GM18868 (cell line): ENCODE results near the gene ZRANB3.
"Not testable (repeated sequence)": the region's sequence is repeated elsewhere in the genome, so short reads cannot be mapped to it uniquely, and the experiment has no call there.

Experiments used
- ATAC-seq: cut with Tn5 transposase; IDR thresholded peaks from one replicate; pipeline ENCODE4 v1.9.1; 2021; ENCODE audit warnings: mild to moderate bottlenecking, moderate library complexity; ENCODE audit not compliant: unreplicated experiment

Gene ZRANB3

DNA sequence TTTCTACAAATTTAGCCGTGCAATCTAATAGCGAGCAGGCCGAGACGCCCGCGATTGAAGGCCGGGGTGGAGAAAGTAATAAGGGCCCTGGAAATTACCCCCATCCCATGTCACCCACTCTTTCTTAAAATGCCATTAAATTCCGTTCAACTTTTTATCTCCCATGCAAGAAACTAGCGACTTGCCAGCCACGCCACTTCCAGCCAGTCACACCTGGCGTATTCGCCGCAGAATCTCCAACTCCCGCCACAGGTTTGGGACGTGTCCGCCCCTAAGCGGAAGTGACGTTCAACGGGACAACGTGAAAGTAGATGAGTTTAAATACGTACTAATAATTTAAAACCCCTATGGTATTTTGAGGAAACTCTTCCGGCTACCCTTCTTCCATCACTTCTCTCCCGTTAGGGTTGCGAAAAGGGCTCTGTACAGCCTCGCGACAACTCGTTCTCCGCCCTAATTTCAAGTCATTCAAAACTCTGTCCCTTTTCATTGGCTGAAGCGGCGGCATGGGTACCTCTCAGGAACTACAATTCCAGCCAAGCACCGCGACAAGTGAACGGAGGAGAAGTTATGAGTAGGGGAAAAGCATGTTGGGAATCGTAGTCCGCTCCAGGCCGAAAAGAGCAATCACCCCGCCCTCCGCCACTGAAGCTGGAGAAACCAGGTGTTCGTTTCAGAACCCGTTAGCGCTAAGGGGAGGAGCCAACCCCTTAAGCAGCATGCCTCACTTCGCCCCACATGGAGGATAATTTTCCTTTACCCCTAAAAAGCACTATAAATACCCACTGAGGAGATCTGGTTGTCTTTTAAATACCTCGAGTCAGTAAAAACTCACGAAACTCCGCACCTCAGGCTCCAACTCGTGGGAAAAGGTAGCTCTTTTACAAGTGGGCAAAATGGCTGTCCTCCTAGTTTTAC is at the start of gene ZRANB3:
Gene ZRANB3 (minus strand): TSS at position 906 of the 918 bp plus-strand sequence.
- ATAC-seq = peak; percentile 68

DNA sequence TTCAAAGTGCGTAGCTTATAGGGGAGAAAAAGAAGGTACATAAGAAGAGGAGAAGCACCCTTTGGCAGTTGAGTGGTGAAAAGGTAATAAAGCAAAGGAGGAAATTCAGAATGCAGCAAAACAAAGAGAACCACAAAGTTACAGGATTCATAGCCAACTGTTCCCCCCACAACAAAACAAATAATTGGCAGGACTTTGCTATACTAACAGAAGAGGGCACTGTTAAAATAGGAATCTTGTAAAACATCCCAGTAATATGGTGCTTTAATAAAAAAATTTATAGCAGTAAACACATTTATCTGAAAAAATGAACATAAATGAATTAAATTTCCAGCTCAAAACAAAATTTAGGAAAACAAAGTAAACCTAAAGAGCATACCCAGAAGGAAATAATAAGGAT is 42.6 kb upstream of the ZRANB3 start:
- no peak for ATAC-seq

DNA sequence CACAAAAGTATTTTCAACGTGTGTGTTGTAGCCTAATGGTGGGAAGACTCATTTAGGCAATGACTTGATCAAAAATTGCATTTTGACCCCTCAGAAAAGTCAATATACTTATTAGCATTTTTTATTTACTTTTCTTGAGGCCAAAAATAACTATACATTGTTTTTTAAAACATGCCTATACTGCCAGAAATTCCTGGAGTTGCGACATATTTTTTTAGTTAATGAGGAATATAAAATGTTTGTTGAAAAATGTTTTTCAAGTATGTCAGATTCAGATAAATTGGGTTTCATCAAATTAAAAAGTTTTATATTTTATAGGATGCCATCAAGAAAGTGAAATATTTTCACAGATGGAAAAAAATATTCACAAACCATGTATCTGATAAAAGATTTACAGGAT is 39.9 kb upstream of the ZRANB3 start:
- ATAC-seq = no peak

DNA sequence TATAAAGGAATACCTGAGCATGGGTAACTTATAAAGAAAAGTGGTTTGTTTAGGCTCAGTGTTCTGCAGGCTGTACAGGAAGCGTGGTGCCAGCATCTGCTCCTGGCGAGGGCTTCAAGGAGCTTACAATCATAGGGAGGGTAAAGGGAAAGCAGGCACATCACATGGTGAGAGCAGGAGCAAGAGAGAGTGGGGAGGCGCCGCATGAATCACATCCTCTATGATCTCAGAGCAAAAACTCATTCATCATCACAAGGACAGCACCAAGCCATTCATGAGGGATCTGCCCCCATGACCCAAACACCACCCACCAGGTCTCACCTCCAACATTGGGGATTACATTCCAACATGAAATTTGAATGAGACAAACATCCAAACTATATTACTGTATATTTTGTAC is 32.8 kb upstream of the ZRANB3 start:
- ATAC-seq = no peak

DNA sequence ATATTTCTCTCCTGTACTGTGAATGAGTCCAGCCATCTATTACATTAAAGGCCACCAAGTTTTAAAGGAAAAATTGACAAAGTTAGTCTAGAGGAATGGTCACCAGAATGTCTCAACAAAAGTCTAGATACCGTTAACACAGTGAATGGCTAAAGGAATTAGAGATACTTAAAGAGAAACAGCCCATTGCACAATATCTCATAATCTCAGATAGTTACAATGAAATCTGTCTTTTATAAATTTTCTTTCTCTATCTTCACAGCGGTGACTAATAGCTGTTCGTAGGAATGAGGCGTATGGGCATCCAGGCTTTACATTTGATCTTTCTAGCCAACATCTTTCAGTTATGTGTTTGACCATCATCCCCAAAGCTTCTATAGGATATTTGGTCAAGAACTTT is 30.9 kb upstream of the ZRANB3 start:
- no peak for ATAC-seq

DNA sequence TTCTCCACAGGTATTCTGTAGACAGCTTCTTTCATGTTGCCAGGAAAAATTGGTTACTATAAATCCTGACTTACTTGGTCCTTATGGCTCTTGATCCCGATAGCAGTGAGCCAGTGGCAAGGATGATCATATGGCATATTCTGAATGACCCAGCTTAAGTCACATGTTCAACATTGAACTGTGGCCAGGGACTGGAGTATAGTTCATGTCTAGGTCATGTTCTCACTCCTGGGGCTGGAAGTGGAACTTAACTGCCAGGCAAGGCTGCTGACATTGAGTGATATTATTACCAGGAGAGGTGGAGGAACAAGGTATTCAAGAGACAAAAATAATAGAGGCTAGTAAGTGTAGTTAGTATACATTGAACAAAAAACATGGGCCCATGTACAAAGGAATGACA is 26.5 kb upstream of the ZRANB3 start:
- no peak for ATAC-seq

DNA sequence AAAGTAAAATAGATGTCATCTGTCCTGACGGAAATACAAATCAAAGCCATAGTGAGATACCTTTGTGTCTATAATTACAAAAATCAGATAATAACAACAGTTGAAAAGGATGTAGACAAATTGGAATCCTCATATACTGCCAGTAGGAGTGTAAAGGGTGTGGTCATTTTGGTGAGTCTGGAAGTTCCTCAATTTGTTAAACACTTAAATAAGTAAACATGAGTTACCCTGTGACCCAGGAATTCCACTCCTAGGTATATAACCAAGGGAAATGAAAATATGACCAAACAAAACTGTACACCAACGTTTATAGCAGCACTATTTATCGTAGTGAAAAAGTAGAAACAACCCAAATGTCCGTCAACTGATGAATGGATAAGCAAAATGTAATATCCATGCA is 24.3 kb upstream of the ZRANB3 start:
- no peak for ATAC-seq

DNA sequence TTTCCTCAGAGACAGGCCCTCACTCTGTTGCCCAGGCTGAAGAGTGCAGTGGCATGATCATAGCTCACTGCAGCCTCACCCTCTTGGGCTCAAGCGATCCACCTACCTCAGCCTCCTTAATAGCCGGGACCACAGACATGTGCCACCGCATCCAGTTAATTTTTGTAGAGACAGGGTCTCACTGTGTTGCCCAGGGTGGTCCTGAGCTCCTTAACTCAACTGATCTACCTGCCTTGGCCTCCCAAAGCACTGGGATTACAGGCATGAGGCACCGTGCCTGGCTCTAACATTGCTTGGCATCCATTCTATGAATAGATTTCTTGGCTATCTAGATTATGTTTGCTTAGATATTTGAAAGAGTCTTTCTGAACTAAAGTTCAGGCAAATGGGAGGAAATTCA is 21.9 kb upstream of the ZRANB3 start:
- no peak for ATAC-seq

DNA sequence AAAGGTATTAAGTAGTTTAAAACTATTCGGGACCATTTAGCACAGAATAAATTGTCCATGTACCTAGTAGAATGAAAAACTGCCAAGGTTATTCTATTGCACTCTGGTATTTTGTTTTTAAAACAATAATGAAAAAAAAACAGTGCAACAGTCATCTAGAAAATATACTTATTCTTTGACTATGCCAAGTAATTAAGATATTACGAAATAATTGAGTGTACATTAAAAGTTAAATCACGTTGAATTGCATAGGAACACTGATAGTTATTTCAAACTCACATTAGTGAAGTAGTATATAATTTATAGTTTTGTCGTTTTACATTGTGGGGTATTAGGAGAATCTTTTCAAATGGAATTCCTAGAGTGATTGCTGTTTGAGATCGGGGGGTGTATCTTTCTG is 20.3 kb upstream of the ZRANB3 start:
- no peak for ATAC-seq

DNA sequence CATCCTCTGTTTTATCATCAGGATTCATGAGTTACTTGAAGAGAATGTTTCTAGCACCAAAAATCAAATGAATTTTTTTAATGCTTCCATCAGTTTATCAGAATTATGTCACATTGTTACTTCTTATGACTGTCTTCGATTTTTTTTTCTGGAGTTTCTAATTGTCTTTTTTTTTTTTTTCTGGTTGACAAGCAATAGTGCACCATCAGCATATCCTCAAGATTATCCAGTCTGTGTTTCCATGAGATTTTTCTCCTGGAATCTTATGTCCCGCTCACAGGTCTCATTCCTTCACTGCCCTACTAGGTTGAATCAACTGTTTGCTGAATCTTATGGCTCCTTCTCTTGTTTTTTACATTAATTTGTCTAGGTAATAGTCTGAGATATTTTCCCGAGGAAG is 16.3 kb upstream of the ZRANB3 start:
- no peak for ATAC-seq

DNA sequence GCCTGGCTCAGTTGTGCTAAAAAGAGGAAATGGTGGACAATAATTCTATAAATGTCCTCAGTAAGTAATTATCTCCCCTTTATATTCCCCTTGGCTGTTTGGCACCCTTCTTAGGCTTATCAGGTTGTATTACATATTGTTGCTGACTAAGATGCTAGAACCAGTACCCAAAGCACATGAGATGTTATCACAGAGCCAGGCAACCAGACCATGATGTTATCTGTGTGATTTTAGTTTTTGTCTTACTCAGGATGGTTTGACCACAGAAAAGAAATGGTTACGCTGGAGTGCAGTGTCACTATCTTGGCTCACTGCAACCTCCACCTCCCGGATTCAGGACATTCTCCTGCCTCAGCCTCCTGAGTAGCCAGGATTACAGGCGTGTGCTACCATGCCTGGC is 15.4 kb upstream of the ZRANB3 start:
- ATAC-seq = peak; percentile 80

DNA sequence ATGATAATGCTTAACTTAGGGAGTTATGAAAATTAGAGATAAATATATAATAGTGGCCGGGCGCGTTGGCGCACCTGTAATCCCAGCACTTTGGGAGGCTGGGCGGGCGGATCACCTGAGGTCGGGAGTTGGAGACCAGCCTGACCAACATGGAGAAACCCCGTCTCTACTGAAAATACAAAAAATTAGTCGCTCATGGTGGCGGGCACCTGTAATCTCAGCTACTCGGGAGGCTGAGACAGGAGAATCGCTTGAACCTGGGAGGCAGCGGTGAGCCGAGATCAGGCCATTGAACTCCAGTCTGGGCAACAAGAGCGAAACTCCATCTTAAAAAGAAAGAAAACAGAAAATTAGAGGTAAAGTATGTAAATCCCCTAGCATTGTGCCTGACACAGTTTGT is 2.5 kb upstream of the ZRANB3 start:
- ATAC-seq = not testable (repeated sequence)

DNA sequence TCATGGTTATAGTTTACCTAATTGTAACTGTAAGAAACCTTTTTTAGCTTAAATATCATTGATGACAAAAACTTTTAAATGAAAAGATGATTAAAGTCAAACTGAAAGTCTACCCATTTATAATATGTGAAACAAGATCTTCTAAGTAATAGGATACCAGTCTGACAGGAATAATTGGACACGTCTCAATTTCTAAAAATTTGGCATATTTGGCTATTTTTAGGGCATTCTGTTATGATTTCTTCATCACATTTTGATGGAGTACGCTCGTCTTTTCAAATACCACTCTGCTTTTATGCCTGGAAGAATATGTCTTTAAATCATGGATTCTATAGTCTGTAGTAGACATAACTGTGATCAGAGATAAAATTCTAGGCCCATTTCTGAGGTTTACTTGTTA is 1.6 kb upstream of the ZRANB3 start:
- no peak for ATAC-seq

DNA sequence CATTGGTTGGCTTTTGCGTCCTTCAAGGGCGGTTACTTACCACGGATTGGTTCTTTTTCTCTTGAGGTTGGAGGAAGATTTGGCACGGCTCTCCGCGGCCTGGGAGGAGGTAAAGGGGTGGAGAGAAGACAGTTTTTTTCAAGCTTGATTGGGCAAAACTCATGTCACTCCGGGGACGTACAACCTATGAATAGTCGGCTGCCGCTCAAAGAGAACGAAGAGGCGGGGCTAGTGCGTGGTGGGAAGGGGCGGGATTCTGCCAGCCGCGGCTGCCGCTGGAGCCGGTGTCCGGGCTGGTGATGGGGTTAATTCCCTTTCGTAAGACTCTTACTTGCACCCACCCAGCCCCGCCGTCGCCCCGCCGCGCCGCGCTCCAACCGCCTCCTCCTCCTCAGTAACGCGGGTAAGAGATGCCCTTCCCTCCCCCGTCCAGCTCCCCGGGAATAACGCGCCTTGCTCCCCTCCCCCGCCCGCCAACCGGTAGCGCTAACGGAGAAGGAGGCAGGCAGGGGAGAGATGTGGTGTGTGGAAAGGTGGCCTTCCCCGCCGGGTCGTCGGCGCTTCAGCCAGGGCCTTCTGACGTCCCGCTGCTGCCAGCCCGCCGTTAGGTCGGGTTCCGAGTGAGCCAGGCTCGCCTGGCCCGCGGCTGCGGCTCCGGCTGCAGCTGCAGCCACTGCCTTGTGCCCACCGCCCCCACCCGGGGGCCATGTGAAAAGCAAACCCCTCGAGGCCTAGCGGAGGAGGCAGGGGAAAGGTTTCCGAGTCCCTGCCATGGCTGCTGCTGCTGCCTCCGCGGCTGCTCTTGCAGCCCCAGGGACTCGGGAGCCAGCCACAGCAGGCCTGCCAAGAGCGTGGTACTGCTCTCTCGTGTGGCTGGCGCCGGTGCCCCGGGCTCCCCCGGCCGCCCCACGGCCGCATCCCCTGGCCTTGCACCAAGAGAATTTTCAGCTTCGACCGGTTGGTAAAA is 496 bp upstream of the ZRANB3 start, which contains the start of gene R3HDM1:
Gene R3HDM1 (plus strand): TSS at position 254 of the 967 bp plus-strand sequence. CDS start 73,362 bp downstream, outside the sequence.
- peak; percentile 78 for ATAC-seq

DNA sequence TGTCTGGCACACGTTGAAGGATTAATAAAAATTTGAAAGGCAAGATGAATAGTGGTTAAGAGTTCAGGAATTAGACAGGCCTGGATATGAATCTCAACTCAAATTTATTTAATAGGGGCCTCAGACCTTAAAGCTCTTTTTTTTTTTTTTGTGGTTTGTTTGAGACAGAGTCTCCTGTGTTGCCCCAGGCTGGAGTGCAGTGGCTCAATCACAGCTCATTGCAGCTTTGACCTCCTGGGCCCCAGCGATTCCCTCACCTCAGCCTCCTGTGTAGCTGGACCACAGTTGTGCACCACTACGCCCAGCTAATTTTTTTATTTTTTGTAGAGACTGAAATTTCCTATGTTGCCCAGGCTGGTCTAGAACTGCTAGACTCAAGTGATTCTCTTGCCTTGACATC is 3.0 kb downstream of the ZRANB3 start:
- ATAC-seq = no peak

DNA sequence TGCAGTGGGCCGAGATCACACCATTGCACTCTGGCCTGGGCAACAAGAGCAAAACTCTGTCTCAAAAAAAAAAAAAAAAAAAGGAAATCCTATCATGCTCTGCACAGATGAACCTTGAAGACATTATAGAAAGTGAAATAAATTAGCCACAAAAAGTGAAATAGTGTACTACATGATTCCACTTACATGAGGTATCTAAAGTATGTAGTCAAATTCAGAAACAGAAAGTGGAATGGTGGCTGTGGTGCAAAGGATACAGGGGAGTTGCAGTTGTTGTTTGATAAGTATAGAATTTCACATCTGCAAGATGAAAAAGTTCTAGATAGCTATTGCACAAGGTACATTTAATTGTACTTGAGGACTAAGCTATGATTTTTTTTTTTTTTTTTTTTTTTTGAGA is 5.2 kb downstream of the ZRANB3 start:
- no peak for ATAC-seq

DNA sequence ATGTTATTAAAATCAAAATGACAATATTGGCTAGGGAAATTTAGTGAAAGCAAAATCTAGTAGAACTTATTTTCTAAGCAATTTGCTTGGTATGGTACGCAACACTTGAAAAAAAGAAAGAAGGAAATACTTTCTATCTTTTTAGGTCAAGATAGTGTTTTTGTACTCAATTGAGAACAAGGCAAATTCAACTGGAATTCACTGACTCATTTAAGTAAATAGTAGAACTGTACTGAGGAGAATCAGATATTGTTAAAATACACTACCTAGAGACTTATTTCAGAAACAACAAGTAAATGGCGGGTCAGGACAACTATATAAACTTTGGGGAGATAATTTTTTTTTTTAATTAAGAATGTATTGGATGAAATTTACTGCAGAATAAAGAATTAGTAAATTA is 18.9 kb downstream of the ZRANB3 start:
- no peak for ATAC-seq

DNA sequence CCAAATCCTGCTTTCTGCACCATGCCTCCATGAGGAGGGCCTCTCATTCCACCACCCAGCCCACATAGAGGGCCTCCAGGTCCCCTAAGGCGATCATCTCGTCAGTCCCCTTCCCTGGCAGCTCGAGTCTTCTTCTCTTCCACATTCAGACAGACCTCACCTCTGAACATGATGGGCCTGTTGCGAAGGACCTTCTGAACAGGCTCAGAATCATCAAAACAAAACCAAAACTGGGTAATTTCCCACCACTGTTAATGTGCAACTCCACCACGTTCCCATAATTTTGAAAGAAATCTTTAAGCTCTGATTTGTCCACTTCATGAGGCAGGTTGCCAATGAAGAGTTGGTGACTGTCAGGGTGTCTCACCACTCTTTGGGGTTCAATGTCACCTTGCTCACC is 20.4 kb downstream of the ZRANB3 start:
- ATAC-seq = no peak

DNA sequence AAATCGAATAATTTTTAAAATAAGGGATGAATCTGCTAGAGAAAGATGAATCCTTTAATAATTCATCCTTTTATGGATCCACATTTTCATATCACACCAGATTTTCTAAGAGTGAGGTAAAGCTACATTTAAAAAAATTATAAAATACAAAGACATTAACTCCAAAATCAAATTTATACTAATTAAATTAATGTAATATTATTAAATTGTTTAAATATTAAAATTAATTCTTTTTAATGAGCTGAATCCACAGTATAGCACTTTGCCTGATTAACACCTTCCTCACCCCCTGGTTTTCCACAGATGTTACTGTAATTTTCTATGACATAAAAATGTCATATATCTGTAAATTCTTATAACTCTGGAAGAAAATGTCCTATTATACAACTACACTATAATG is 26.2 kb downstream of the ZRANB3 start:
- ATAC-seq = no peak

DNA sequence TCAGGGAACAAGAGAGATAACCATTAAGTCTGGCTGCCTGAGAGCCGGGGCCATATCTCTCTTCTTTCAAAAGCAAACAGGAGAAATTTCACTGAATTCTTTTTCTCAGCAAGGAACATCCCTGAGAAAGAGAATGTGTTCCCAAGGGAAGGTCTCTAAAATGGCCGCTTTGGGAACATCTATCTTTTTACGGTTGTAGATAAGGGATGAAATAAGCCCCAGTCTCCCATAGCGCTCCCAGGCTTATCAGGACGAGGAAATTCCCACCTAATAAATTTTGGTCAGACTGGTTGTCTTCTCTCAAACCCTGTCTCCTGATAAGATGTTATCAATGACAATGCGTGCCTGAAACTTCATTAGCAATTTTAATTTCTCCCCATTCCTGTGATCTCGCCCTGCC is 32.4 kb downstream of the ZRANB3 start:
- ATAC-seq = not testable (repeated sequence)

DNA sequence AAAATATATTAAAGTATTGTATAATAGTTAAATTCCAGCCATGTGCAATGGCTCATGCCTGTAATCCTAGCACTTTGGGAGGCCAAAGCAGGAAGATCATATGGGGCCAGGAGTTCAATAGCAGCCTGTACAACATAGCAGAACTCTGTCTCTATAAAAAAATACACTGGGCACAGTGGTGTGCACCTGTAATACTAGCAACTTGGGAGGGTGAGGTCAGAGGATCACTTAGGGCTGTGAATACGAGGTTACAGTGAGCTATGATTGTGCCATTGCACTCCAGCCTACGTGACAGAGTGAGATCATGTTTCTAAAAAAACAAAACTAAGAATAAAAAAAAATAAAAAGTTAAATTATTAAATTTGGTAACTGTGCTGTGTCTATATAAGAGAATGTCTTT is 36.1 kb downstream of the ZRANB3 start:
- ATAC-seq = no peak

DNA sequence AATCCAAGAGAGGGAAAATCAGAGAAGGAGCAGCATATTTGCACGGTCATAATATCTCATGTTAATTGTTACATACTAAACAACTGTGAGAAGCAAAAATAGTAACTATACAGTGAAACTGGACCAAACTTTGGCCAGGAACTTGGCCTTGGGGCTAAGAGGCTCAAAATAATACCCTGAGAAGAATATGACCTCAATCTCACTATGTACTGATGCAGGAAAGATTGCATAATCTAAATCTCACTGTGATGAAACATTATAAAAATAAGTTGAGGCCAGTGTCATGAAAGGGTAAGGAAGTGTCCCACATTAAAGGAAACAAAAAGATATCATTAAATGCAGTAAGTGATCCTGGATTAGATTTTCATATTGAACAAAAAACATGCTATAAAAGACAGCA is 36.5 kb downstream of the ZRANB3 start:
- ATAC-seq = no peak
